CD4-positive, CD25-positive, alpha-beta regulatory T cell (primary cell): Measurements from ENCODE around the gene CAMK2D. TPM values are rescaled to one million over a fixed set of nuclear protein-coding genes. Genes with fewer than 3 reads are reported as not detected.

ENCODE experiments used
- ATAC-seq, 2 donors: fragments of 150-1000 bp; cut with Tn5 transposase; one replicate each; pipeline ENCODE4 v1.10.0; 2021; ENCODE audit warnings: low read depth in 2 of 2, moderate number of reproducible peaks in 2 of 2, moderate library complexity in 1 of 2
- DNase-seq, 3 donors: peaks; one replicate each; pipeline versions ENCODE4 v3.0.0 to v3.0.0-alpha.2; 2012 to 2022; ENCODE audit warnings: mixed read lengths in 1 of 3
- H3K27ac ChIP-seq: one replicate; pipeline ENCODE4 v1.7.0; 2013; ENCODE audit warnings: mild to moderate bottlenecking, low read length; ENCODE audit not compliant: insufficient read depth, poor library complexity, severe bottlenecking
- H3K27me3 ChIP-seq: one replicate; pipeline ENCODE4 v1.7.0; 2013; ENCODE audit warnings: low read length; ENCODE audit not compliant: control insufficient read depth, insufficient read depth
- H3K36me3 ChIP-seq: one replicate; pipeline ENCODE4 v1.7.0; 2013; ENCODE audit warnings: mild to moderate bottlenecking, low read length, moderate library complexity; ENCODE audit not compliant: control insufficient read depth, insufficient read depth
- H3K4me1 ChIP-seq: 2 replicates; pipeline ENCODE4 v1.7.0; 2013; ENCODE audit warnings: mild to moderate bottlenecking, low read length; ENCODE audit not compliant: insufficient read depth, control insufficient read depth, poor library complexity, severe bottlenecking
- H3K4me3 ChIP-seq: one replicate; pipeline ENCODE4 v1.7.0; 2013; ENCODE audit warnings: low read depth, mild to moderate bottlenecking, low read length, moderate library complexity
- H3K9me3 ChIP-seq, 2 experiments: 1 replicate in 1 of 2; 2 replicates in 1 of 2; pipeline ENCODE4 v1.7.0; 2013; ENCODE audit warnings: low read length in 2 of 2, mild to moderate bottlenecking in 1 of 2, moderate library complexity in 1 of 2; ENCODE audit not compliant: control insufficient read depth in 2 of 2
- H3K27ac Mint-ChIP-seq, 3 donors: one replicate each; pipeline ENCODE4 v1.8.0; 2020 to 2022; ENCODE audit warnings: mild to moderate bottlenecking in 3 of 3, mixed read lengths in 3 of 3, moderate library complexity in 2 of 3
- H3K27me3 Mint-ChIP-seq: one replicate; pipeline ENCODE4 v1.8.0; 2022; ENCODE audit warnings: mild to moderate bottlenecking, mixed read lengths
- H3K36me3 Mint-ChIP-seq: one replicate; pipeline ENCODE4 v1.8.0; 2020; ENCODE audit warnings: mixed read lengths
- H3K4me1 Mint-ChIP-seq, 4 donors: one replicate each; pipeline ENCODE4 v1.8.0; 2020 to 2022; ENCODE audit warnings: mixed read lengths in 4 of 4, mild to moderate bottlenecking in 1 of 4
- H3K4me3 Mint-ChIP-seq, 4 donors: one replicate each; pipeline ENCODE4 v1.8.0; 2020 to 2022; ENCODE audit warnings: mild to moderate bottlenecking in 4 of 4, mixed read lengths in 4 of 4, moderate library complexity in 3 of 4
- H3K9me3 Mint-ChIP-seq, 7 donors: one replicate each; pipeline ENCODE4 v1.8.0; 2020 to 2022; ENCODE audit warnings: mixed read lengths in 7 of 7, mild to moderate bottlenecking in 3 of 7, moderate library complexity in 2 of 7
- polyA plus RNA-seq, 4 donors: library from polyadenylated mRNA; unstranded; fragments of 300-500 nt; fragmentation: Illumina TruSeq; gene quantifications; one replicate each; pipeline ENCODE4 v1.2.3, GENCODE V29; 2021
- total RNA-seq: library from RNA; stranded (reverse); gene quantifications from one replicate; pipeline ENCODE4 v1.2.3, GENCODE V29; 2022

The CAMK2D gene
- total and polyA plus RNA-seq, 5 donors from 2014 or later, result 24.5 to 42.7 (median 26.2) TPM

- Histone ChIP-seq H3K27me3 (no peaks in the 10 kb centered on the region), H3K9me3 (peaks cover 0 to 2% of the 10 kb centered on the region in 2 experiments), H3K4me3 (no peak overlapping the region), H3K36me3 (no peaks in the 10 kb centered on the region), H3K27ac (no peak overlapping the region), H3K4me1 (no peaks in the 10 kb centered on the region)
- no peak for ATAC-seq
- no peak for DNase-seq
- no peak overlapping the region for H3K4me3 Mint-ChIP-seq
- H3K27me3 Mint-ChIP-seq, result no peaks in the 10 kb centered on the region
- H3K4me1 Mint-ChIP-seq, result peaks cover 0 to 6% (median 4%) of the 10 kb centered on the region in 4 donors
- H3K27ac Mint-ChIP-seq, result no peak overlapping the region
- H3K9me3 Mint-ChIP-seq, result peaks cover 0 to 5% (median 0%) of the 10 kb centered on the region in 7 donors
- H3K36me3 Mint-ChIP-seq, result no peaks in the 10 kb centered on the region
Measured at GRCh38 chr4:113445286-113445685, 316.3 kb downstream of the CAMK2D start.

DNA sequence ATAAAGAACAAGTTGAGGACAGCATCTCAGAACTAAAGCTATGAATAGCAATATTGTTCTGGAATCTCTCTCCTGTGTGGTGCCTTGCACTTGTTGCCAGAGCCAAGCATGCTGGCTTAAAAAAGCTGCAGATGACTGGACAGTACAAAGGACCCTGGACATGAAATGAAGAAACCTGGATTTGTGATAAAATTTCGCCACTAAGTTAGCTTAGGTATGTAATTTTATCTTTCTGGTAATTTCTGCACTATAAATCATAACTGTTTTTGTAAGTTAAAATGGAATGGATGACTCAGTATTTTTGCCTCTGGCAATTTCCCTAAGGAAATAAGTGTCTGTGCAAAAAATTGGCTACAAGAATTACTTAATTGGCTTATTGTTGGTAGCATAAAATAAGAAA is 317.2 kb downstream of the CAMK2D start:
- no peaks in the 10 kb centered on the region for H3K4me1 ChIP-seq
- H3K4me3 Mint-ChIP-seq, result no peak overlapping the region
- no peaks in the 10 kb centered on the region for H3K27me3 Mint-ChIP-seq
- peaks cover 0 to 2% of the 10 kb centered on the region in 2 experiments for H3K9me3 ChIP-seq
- H3K27ac Mint-ChIP-seq, result no peak overlapping the region
- no peaks in the 10 kb centered on the region for H3K27me3 ChIP-seq
- no peak overlapping the region for H3K4me3 ChIP-seq
- DNase-seq (no peak), ATAC-seq (no peak)
- no peaks in the 10 kb centered on the region for H3K36me3 ChIP-seq
- no peaks in the 10 kb centered on the region for H3K36me3 Mint-ChIP-seq
- H3K9me3 Mint-ChIP-seq, result peaks cover 0 to 5% (median 0%) of the 10 kb centered on the region in 7 donors
- H3K27ac ChIP-seq, result no peak overlapping the region
- H3K4me1 Mint-ChIP-seq, result peaks cover 0 to 6% (median 4%) of the 10 kb centered on the region in 4 donors

DNA sequence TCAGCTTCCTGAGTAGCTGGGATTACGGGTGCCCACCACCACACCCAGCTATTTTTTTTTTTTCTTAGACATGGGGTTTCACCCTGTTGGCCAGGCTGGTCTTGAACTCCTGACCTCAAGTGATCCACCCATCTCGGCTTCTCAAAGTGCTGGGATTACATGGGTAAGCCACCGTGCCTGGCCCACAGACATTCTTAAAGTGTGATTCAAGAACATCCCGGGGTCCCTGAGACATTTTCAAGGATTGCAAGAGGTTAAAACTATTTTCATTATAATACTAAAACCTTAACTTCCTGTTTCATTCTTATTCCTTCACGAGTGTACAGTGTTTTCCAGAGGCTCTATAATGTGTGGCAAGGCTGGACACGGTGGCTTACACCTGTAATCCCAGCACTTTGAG is 318.7 kb downstream of the CAMK2D start:
- Mint-ChIP-seq H3K4me3 (no peak overlapping the region), H3K36me3 (no peaks in the 10 kb centered on the region), H3K9me3 (peaks cover 0 to 7% (median 0%) of the 10 kb centered on the region in 7 donors), H3K4me1 (peaks cover 0 to 6% (median 4%) of the 10 kb centered on the region in 4 donors), H3K27ac (no peak overlapping the region), H3K27me3 (no peaks in the 10 kb centered on the region)
- H3K9me3 ChIP-seq, result peaks cover 0 to 2% of the 10 kb centered on the region in 2 experiments
- DNase-seq (no peak), ATAC-seq (no peak)
- H3K27ac ChIP-seq, result no peak overlapping the region
- H3K4me3 ChIP-seq, result no peak overlapping the region
- H3K36me3 ChIP-seq, result no peaks in the 10 kb centered on the region
- H3K27me3 ChIP-seq, result no peaks in the 10 kb centered on the region
- no peaks in the 10 kb centered on the region for H3K4me1 ChIP-seq

- no peaks in the 10 kb centered on the region for H3K36me3 ChIP-seq
- no peak overlapping the region for H3K27ac ChIP-seq
- DNase-seq (no peak), ATAC-seq (no peak)
- peaks cover 2% of the 10 kb centered on the region for H3K27me3 ChIP-seq
- no peaks in the 10 kb centered on the region for H3K36me3 Mint-ChIP-seq
- H3K9me3 ChIP-seq, result no peaks in the 10 kb centered on the region
- no peaks in the 10 kb centered on the region for H3K4me1 ChIP-seq
- H3K4me3 ChIP-seq, result no peak overlapping the region
- peaks cover 9% of the 10 kb centered on the region for H3K27me3 Mint-ChIP-seq
- H3K27ac Mint-ChIP-seq, result no peak overlapping the region
- peaks cover 11 to 17% (median 13%) of the 10 kb centered on the region in 4 donors for H3K4me1 Mint-ChIP-seq
- H3K9me3 Mint-ChIP-seq, result peaks cover 0 to 5% (median 0%) of the 10 kb centered on the region in 7 donors
- no peak overlapping the region for H3K4me3 Mint-ChIP-seq
Measured at GRCh38 chr4:113440371-113440770, 321.2 kb downstream of the CAMK2D start.

DNA sequence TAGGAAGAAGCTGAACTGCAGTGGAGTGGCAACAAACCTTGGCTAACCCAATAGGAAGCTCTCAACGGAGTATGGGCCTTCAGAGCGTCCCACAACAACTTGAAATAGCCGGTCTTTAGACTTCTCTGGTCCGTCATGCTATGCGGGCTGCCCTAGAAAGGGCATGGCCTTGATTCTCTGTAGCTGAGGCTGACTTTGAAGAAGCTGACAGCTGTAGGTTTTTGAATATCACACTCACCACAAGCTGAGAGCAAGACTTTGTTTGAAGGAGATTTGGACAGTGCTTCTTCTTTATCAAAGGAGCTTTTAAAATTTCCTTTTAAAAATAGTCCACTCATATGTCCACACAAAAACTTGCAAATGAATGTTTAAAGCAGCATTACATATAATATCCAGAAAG is 322.9 kb downstream of the CAMK2D start:
- no peak overlapping the region for H3K4me3 Mint-ChIP-seq
- H3K27ac ChIP-seq, result no peak overlapping the region
- peaks cover 2% of the 10 kb centered on the region for H3K27me3 ChIP-seq
- H3K27me3 Mint-ChIP-seq, result peaks cover 9% of the 10 kb centered on the region
- no peaks in the 10 kb centered on the region for H3K9me3 ChIP-seq
- DNase-seq (no peak), ATAC-seq (no peak)
- H3K27ac Mint-ChIP-seq, result no peak overlapping the region
- no peaks in the 10 kb centered on the region for H3K36me3 Mint-ChIP-seq
- no peak overlapping the region for H3K4me3 ChIP-seq
- no peaks in the 10 kb centered on the region for H3K4me1 ChIP-seq
- peaks cover 7 to 12% (median 11%) of the 10 kb centered on the region in 4 donors for H3K4me1 Mint-ChIP-seq
- peaks cover 0 to 3% (median 0%) of the 10 kb centered on the region in 7 donors for H3K9me3 Mint-ChIP-seq
- H3K36me3 ChIP-seq, result no peaks in the 10 kb centered on the region

- H3K4me3 Mint-ChIP-seq, result no peak overlapping the region
- no peak for DNase-seq
- no peak for ATAC-seq
- no peaks in the 10 kb centered on the region for H3K36me3 ChIP-seq
- no peaks in the 10 kb centered on the region for H3K36me3 Mint-ChIP-seq
- peaks cover 0 to 6% (median 0%) of the 10 kb centered on the region in 7 donors for H3K9me3 Mint-ChIP-seq
- H3K27ac ChIP-seq, result no peak overlapping the region
- no peaks in the 10 kb centered on the region for H3K9me3 ChIP-seq
- H3K4me1 Mint-ChIP-seq, result peaks cover 7 to 12% (median 11%) of the 10 kb centered on the region in 4 donors
- H3K27me3 Mint-ChIP-seq, result peaks cover 13% of the 10 kb centered on the region
- H3K27ac Mint-ChIP-seq, result peak overlapping the region in 1 of 3 donors; percentile 60
- H3K4me1 ChIP-seq, result no peaks in the 10 kb centered on the region
- peaks cover 4% of the 10 kb centered on the region for H3K27me3 ChIP-seq
- no peak overlapping the region for H3K4me3 ChIP-seq
Measured at GRCh38 chr4:113437129-113437528, 324.4 kb downstream of the CAMK2D start.

DNA sequence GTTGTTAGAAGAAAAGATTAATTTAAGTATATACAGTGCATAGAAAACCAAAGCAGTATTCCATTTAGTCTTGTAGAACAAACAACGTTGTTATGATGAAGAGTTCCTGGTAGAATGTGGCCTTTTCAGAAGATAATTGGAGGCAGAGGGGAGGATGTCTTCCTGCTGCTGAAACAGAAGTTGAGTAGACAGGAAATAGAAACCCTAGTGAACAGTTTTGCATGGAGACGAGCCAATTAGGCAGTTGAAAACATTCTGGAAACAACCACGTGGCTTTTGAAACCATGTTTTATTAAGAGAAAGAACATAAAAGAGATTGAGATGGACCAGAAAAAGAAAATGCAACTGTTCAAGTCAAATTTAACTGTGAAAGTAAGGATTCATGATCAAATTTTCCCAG is 325.2 kb downstream of the CAMK2D start:
- ATAC-seq, result no peak
- Histone ChIP-seq H3K36me3 (no peaks in the 10 kb centered on the region), H3K27ac (no peak overlapping the region), H3K27me3 (peaks cover 4% of the 10 kb centered on the region), H3K4me3 (no peak overlapping the region), H3K9me3 (no peaks in the 10 kb centered on the region), H3K4me1 (no peaks in the 10 kb centered on the region)
- Mint-ChIP-seq H3K4me1 (peaks cover 7 to 12% (median 11%) of the 10 kb centered on the region in 4 donors), H3K36me3 (peaks cover 4% of the 10 kb centered on the region), H3K27ac (peak overlapping the region in 2 of 3 donors; percentile 27 to 60), H3K9me3 (peaks cover 0 to 11% (median 0%) of the 10 kb centered on the region in 7 donors), H3K27me3 (peaks cover 13% of the 10 kb centered on the region), H3K4me3 (no peak overlapping the region)
- DNase-seq, result peak in 1 of 3 donors; percentile 57

- peaks cover 13% of the 10 kb centered on the region for H3K27me3 Mint-ChIP-seq
- DNase-seq, result peak in 1 of 3 donors; percentile 19
Measured at GRCh38 chr4:113435893-113436292, 325.6 kb downstream of the CAMK2D start.

More at GRCh38 chr4:113435893-113436292, 325.6 kb downstream of the CAMK2D start:
- H3K4me1 Mint-ChIP-seq, result peaks cover 7 to 12% (median 11%) of the 10 kb centered on the region in 4 donors
- peaks cover 4% of the 10 kb centered on the region for H3K27me3 ChIP-seq
- H3K27ac Mint-ChIP-seq, result peak overlapping the region in 1 of 3 donors; percentile 9
- no peak overlapping the region for H3K4me3 Mint-ChIP-seq
- peaks cover 4% of the 10 kb centered on the region for H3K36me3 Mint-ChIP-seq
- H3K9me3 ChIP-seq, result no peaks in the 10 kb centered on the region
- ATAC-seq, result peak in 1 of 2 donors; percentile 22
- H3K36me3 ChIP-seq, result no peaks in the 10 kb centered on the region
- H3K9me3 Mint-ChIP-seq, result peaks cover 0 to 12% (median 0%) of the 10 kb centered on the region in 7 donors
- no peaks in the 10 kb centered on the region for H3K4me1 ChIP-seq
- H3K27ac ChIP-seq, result no peak overlapping the region
- H3K4me3 ChIP-seq, result no peak overlapping the region
